NCI-H345 treated with DMSO at 0.1 percent for 48 hours (cell line): Measurements from ENCODE around the gene MAP10.

Experiments
- DNase-seq: peaks from one replicate; lab custom pipeline; 2025; ENCODE audit not compliant: unreplicated experiment; lab: John Stamatoyannopoulos, UW

Gene MAP10

DNA sequence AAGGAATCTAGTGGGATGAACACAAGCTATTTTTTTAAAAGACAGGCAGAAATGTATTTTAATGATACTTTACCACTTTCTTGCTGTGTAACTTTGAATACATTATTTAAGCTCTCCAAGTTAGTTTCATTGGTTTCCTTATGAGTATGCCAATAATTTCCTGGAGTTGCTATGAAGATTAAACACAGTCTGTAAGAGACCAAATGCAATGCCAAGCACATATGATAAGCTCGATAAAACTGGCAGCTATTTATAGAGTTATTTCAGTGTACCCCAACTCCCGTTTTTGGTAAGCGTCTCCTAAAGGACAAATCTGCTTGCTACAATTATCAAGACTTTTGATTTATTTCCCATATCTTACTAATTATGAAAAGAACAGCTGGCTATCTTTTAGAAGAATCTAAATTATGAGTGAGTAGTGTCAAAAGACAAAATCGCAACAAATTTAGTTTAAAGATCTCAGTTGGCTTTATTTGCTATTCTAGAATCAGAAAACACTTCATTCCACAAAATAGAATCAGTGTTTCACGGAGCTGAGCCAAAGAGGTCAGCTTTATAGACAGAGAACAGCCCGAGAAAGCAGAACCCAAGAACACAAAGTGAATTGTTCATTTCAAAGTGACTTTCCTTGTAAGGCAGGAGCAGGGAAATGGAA is 7.2 kb upstream of the MAP10 start:
- no peak for DNase-seq

DNA sequence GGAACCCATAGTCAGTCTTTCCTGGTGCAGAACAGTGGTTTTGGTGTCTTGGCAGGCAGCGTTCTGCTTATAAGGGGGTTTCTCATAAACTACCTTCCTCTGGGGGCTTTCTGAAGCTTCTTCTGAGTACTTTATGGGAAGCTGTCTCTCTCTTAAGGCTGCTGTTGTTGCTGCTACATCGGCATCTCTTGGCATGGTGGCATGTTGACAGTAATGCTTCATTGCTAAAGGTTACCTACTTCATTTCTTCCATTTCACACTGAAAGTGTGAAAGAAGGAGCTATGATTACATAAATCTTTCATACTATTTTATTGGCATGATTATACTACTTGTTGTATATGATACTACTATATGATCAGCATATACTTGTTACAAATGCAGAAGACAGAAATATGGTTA is 6.3 kb upstream of the MAP10 start:
- DNase-seq, result no peak

DNA sequence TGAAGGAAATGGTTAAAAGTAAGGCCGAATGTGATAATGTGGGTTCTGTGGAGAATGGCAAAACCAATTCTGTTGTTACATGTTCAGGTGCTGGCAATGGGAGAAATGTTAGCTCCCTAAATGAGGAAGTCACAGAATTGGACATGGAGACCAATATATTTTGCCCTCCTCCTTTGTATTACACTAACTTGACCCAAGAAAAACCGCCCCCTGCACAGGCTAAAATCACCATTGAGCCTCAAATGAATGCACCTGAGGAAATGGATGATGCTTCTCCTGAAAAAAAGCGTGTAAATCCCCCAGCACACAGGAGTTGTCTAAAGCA is 932 bp downstream of the MAP10 start:
- DNase-seq, result no peak

DNA sequence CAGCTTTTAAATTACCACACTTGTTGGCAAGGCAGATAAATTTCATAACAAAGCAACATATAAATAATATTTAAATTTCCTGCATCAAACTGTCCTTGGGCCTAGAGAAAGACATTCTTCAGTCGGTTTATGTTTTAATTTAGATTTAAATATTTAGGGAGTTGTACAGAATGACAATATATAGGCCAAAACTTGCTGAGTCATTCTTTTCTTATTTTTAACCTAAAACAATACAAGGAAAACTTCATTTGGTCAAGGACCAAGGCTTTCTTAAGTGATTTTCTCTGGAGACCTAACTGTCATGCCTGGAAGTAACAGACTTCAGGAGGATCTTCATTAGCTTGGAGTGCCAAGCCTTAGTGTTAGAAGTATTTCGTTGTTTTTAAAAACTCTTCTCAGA is 5.6 kb downstream of the MAP10 start:
- DNase-seq, result no peak

DNA sequence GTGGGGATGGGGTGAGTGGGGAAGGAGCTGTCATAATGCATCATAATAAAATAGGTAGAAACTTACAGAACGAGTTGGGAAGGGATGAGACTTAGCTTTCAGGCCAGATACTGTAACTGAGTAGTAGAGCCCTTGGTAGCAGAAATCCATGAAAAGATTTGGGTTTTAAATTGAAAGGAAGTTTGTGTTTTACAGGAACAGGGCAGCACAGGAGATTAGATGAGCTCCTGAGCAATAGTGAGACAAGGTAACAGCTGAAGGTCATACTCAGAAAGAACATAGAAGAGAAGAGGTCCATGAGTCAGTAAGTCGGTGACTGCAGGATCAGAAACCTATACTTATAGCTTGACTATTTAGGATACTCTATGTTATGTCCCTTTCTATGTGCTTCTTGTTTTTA is 7.3 kb downstream of the MAP10 start:
- no peak for DNase-seq

DNA sequence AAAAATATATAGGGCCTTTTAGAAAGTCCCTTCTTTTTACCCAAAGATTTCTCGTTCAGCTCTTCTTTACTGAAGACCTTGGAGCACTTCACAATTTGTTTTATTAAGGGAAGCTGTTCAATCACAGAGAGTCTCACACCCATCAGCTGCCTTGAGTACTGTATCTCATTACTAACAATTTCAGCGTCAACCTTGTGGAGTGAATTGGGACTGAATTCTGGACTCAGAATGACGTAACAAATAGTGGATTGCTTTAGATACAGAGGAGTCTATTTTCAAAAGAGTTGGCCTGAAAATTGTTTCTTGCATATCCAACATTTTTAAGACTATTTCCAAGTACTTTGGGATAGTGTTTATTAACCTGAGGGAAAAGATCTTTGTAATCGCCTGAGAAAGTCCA is 7.9 kb downstream of the MAP10 start:
- DNase-seq, result no peak

DNA sequence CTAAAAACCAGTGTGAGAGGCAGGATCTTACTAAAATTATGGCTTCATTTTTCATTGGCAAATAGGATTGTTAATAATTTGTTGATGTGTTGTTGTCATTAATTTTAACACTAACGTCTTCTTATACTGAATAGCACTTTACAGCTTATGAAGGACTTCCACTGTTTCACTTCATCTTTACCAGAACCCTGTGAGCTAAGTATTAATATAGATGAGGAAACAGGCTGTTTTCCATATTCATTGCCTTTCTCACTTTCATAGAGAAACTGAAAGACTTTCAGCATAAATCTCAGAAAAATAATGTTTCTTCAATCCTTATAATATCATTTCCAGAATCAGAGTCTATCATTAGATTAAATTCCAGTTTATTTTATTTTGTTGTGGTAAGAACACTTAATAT is 8.5 kb downstream of the MAP10 start:
- no peak for DNase-seq

DNA sequence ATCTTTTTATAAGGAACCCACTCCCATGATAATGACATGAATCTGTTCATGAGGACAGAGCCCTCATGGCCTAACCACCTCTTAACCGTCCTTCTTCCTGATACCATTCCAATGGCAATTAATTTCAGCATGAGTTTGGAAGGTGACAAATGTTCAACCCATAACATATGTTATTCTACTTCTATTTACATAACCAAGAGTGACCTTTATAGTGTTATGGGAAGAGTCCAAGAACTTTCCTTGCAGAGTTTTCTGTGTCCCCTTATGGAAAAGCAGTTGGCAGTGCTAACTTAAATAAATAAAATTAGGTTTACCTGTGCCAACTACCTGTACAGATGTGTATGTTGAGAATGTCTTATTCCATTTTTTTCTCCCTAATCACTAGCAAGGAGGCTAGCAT is 11.1 kb downstream of the MAP10 start:
- DNase-seq, result no peak

DNA sequence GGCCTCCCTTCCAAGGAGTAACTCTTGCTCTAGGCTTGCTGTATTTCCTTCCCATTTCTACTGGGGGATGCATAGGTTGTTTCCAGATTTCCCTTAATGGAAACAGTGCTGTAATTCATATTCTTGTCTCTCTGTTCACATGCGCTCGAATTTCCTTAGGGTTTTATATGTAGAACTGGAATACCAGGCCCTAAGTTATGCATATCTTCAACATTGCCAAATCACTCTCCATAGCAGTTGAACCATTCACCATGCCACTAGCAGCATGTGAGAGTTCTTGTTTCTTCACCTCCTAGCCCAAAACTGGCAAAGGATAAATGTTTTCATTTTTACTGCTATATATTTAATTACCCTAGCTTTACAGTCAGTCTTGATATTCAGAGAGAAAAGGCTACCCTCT is 12.8 kb downstream of the MAP10 start:
- no peak for DNase-seq

DNA sequence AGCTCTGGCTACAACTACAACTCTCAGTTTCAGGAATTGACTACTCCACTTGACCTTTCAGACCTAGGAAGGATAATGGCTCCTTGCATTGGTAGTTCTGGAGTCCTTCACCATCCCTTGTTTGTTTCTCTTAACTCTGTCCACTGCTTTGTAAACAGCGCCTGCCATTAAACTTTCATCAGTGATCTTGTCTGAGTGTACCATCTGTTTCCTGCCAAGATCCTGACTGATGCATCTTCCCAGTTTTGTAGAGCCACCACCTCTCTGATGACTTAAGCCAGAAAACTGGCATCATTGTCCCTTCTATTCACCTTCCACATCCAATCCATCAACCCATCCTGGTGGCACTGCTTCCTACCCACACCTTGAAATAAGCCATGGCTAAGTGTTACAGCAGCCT is 15.2 kb downstream of the MAP10 start:
- DNase-seq, result no peak

DNA sequence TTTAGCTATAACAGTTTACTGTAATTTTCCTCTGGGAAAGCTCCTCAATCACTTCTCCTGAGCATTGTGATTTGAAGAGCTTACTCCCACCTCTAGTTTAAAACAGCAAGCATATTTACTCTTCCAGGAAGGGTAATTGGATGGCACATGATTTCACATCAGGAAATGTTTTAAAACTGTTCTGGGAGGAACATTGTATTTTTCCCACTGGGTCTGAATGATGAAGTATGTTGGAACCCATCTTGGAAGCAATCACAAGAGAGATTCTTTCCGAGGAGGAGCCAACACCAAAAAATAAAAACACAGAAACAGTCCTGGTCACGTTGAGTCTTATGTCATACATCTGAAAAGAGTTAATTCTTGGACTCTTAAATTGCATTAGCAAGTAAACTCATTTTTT is 17.3 kb downstream of the MAP10 start:
- DNase-seq, result no peak

DNA sequence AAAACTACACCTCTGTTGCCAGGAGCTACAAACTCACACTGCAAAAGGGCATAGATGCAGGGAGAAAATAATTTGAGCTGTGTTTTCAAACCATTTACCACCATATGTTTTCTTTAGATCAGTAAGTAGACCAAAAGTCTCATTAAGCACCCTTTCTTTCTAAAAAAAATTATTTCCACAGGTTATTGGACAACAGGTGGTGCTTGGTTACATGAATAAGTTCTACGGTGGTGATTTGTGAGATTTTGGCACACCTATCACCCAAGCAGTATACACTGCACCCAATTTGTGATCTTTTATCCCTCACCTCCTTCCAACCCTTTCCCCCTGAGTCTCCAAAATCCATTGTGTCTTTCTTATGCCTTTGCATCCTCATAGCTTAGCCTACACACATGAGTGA is 21.1 kb downstream of the MAP10 start:
- no peak for DNase-seq

DNA sequence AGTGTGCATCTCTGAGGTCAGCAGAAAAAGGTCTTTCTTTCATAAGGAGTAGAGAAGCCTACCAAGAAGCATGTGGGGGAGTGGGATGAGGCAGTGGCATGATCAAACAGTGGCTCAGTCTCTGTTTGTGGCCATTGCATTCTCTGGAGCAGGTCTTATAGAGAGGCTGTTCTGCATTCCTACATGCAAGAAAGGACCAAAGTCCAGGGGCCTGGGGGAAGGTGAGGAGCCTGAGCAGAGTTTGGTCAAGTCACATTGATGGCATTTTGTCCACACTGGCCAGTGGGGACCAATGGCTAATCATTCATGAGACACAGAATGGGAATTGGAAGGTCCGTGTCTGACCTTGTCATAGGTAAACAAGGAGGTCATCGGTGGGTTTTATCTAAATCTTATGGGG is 25.4 kb downstream of the MAP10 start:
- DNase-seq, result no peak

DNA sequence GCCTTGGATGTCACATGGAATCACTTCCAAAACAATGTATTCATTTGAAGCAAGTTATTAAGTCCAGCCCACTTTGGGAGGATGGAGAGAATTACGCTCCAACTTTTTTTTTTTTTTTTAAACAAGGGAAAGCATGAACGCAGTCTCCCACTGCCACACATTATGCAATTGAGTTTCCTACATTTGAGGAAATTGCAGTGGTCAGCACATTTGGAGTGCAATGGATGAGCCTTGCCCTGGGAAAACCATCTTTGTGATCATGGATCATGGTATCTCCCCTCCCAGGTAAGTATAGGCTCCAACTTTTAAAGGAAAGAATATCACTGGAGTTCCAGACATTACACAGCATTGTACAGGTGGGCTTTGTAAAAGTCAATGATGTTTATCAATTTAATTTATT is 26.7 kb downstream of the MAP10 start:
- no peak for DNase-seq

DNA sequence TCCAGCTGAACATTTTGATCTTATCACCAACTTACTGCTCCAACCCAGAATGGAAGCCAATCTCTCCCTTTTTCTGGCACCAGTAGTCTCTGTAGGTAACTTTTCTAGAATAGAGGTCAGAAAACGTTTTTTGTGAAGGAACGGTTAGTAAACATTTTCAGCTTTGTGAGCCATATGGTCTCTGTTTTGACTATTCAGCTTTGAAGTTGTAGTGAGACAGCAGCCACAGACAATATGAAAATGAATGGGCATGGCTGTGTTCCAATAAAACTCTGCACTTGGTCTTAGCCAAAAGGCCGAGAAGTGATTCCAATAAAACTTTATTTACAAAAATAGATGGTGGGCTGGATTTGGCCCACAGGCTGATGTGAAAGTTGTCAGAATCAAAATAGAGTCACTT is 28.9 kb downstream of the MAP10 start:
- no peak for DNase-seq

DNA sequence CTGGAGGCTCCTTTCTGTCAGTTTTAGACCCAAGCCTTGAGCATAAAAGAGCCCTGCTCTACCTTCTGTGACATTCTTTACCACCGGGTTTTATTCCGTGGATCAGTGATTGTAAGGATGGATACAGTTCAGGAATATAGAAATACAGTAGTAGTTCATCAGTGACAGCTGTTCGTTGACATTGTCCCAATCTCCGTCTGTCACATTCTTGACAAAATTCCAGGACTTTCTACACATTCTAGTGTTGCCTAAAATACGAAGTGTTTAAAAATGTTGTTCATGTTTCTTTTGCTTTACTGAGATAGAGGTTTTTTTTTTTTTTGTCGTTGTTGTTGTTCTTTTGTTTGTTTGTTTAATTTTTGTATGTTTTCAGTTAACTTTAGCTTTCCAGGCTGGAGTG is 29.9 kb downstream of the MAP10 start:
- no peak for DNase-seq

DNA sequence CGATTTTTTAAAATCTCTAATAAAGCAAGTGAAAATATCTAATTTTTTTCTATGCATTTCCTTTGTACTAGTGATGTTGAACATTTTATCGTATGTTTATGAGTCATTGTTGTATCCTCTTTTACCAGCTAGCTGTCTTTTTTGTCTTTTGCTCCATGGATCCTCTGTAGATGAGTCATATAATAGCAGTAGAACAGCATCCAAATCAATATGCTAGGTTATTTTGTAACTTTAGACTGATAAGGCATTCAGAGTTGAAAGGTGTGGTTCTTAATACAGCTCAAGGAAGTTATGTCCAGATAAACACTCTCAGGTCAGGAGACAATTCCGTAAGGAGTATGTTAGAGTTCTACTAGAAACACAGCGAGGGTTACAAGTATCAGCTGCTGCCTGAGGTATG is 31.9 kb downstream of the MAP10 start:
- DNase-seq, result no peak

DNA sequence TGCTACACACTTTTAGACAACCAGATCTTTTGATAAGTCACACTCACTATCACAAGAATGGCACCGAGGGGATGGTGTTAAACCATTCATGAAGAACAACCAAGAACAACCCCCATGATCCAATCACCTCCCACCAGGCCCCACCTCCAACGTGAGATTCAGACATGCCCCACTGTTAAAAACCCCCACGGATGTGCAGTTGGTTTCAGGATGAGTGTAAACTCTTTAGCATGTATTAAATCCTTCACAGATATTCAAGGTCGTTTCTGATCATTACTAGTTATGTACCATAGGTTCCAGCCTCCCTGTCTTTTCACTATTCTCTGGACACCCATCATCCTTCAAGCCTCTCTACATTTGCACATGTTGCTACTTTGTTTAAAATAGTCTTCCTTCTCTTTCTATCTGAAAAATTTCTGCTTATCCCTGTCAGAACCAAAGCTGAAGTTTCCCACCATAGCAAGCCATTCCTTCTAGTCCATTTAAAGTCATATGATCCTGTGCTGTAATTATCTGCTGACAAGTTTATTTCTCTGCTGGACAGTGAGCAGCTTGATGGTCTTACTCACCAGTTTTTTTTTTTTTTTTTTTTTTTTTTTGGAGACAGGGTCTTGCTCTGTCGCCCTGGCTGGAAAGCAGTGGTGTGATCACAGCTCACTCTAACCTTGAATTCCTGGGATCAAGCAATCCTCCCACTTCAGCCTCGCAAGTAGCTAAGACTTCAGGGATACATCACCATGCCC is 36.8 kb downstream of the MAP10 start:
- no peak for DNase-seq

DNA sequence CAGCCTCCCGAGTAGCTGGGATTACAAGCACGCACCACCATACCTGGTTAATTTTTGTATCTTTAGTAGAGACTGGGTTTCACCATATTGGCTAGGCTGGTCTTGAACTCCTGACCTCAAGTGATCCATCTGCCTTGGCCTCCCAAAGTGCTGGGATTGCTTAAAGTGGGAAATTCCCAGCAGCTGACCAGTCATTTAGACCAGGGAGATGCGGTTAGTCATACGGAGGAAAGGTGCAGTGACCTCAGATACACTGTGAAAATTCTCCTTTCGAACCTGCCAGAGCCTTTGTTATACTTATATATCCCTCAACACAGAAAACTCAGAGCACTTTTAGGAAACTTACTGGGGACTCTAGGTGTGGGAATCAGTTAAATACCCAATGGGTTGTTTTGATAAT is 39.6 kb downstream of the MAP10 start:
- DNase-seq, result no peak

DNA sequence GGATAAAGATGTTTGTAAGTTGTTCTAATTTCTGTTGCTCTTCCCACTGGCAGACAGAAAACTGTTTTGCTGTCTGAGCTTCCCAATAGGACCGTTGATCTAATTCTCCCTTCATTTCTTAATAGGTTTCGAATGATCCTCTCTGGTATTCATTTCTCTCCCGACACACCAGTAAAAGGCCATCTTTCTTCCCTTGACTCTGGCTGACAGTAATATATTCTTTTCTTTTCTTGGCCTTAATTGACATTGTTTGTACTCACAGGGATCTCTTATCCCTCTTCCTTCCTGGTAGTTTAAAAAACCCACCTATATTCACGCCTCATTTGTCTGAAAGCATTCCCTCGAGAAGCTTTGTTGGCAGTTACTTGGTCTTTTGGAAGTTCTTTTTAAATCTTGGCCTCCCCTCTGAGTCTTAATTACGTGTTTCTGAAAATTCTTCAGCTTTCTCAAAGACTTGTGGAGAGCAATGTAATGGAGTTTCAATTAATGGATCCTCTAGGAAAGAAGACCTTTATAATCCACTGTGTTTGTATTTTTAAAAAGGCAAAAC is 40.3 kb downstream of the MAP10 start:
- no peak for DNase-seq

DNA sequence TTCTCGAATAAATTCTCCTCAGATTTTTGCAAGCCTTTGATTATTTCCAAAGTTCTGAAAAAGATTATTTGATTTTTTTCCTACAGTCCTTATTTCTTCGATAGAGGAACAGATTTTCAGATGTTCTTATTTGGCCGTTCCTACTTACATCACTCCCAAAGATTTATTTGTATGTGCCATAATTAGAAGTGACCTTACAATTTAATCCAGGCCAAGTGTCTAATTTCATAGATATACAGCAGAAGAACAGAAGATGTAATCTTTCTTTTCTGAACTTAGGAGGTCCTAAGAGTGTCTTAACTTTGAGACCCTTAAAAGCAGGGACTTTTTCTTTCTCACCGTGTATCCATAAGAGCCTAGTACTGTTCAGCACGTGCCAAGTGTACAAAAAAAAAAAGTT is 46.3 kb downstream of the MAP10 start:
- DNase-seq, result no peak

DNA sequence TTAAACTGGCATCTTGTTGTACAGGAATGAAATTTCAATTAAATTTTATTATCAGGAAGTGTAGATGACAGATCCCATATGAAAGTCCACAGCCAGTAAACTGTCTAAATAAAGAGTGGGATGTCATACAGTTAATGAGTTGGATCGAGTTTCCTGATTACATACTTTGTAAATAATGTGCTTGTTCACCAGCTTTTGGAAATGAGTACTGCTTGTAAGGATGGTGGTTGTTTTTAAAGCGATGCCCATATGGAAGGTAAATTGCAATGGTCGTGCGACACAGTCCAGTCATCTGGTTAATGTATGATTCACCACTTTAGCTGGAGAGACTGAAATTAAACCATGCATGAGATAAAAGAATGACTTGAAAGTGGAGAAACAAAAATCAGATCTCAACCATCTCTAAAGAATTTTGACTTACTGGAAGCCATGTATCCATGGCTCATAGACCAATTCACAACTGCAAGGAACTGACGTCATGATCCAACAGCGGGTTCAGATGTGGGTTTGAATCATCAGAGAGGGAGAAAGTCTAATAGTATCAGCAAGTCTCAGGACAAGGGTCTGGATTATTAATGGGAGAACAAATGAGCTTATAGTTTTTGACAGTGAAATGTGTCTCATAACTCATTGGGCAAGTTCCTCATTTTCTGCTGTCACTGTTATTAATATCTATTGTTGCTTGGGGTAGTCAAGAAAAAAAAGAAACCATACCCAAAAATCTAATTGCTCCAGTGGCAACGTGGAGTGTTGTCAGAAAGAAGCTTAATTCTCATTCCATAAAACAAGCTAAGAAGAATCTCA is 49.0 kb downstream of the MAP10 start:
- DNase-seq, result no peak
